Activated CD4-positive, alpha-beta T cell treated with anti-CD3 and anti-CD28 coated beads, Interleukin-2, Interleukin-6, amounts not matched to agents 100 ng/mL and 50 ng/mL, durations not matched to agents 16 hours and 8 hours (primary cell): ENCODE measurements around the gene ABCC11.

Source experiments
- DNase-seq: peaks from one replicate; pipeline ENCODE4 v3.0.0-alpha.2; 2020

ABCC11 gene

GRCh38 chr16:48124266-48124665 lies 123.1 kb downstream of the ABCC11 start:
- no peak for DNase-seq

- DNase-seq: peak; percentile 84
Observed at GRCh38 chr16:48123104-48123788, 124.1 kb downstream of the ABCC11 start.

DNA sequence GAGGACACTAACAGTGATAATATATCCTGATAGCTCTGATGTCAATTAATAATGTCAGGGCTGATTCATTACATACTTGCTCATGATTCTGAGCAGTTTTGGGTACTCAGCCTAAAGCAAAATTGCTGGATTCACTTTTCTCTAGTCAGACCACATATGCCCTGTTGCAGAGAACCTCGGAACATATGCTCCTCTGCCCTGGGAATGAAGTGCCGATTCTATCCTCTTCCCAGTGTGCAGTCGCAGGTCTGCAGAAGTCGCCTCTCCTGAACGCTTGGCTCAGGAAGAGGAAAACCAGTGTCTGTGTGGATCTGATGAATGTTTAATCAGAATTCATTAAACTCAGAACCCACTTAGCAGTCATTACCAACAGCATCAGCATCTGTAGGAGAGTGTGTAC lies 126.1 kb downstream of the ABCC11 start:
- DNase-seq: no peak

DNA sequence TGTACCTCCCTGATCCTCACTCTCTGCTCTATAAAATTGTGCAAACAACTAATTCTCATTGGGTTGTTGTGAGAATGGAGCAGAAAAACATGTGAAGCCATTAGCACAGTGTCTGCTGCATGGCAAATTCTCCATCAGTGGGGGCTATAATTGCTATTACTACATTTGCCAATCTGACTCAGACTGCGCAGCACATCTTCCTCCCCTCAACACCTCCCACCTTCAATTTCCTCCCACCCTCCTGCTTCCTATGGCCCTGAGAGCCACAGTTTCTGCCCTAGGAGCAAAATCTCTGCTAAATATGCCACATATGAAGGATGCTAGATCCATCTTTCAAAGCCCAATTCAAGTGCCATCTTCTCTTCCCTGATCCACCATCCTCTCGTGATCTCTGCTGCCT lies 128.5 kb downstream of the ABCC11 start:
- DNase-seq: no peak

DNA sequence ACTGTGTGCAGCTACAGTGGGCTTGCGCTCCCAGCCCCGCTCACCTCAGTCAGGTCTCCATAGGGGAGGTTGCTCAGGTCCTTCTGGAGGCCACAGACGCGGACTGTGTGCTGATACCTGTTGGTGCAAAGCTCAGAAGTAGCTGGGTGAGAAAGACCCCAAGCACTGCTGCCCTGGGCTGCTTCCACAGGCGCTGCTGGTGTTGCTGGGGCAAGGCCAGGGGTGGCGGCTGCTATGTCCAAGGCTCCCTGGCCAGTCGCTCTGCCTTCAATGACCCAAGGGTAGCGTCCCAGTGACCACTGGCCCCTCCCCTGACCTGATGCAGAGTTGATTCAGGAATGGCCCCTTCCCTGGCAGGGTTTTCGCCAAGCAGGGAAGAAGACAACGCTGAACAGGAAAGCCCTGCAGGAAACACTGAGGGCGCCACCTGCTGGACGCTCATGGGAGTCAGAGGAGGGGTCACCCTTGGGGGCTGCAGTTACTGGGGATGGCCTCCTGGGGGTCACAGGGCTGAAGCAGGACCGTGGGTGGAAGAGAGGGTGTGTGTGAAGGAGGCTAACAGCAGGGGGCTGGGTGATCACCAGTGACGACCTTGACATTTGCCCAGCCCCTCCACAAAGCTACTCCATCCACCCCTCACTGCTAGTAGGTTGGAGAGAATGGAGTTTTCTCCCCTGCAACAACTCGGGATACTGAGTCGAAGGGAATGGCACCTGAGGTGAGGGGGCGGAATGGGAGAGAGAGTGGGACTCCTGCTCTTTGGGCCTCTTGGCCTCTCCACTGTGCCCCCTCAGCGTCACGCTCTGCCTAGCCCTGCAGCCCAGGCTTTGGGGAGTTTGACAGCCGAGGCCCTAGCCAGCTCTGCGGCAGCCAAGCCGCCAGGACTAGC lies 129.9 kb downstream of the ABCC11 start:
- DNase-seq: peak; percentile 73
